GM04504 (cell line): ENCODE measurements around the gene DYNLL2.
"Not testable (repeated sequence)": the region's sequence is repeated elsewhere in the genome, so short reads cannot be mapped to it uniquely, and the experiment has no call there.

Experiments
- DNase-seq: peaks from one replicate; pipeline ENCODE4 v3.0.0-alpha.2; 2012; ENCODE audit warnings: low read depth

DYNLL2 gene

GRCh38 chr17:58101898-58102297 is 18.7 kb downstream of the DYNLL2 start:
- not testable (repeated sequence) for DNase-seq

GRCh38 chr17:58105093-58105492 is 21.9 kb downstream of the DYNLL2 start:
- no peak for DNase-seq

- DNase-seq: no peak
Observed at GRCh38 chr17:58107306-58107705, 24.1 kb downstream of the DYNLL2 start.

DNA sequence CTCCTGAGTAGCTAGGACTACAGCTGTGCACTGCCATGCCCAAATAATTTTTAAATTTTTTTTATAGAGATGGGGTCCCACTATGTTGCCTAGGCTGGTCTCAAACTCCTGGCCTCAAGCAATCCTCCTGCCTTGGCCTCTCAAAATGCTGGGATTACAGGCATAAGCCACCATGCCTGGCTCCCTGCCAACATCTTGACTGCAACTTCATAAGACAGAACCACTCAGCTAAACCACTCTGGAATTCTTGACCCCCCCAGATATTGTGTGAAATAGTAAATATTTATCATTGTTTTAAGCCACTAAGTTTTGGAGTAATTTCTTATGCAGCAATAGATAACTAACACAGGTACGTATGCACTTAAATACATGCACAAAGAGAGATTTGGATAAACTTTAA is 26.0 kb downstream of the DYNLL2 start:
- no peak for DNase-seq

GRCh38 chr17:58110012-58110411 is 26.8 kb downstream of the DYNLL2 start:
- DNase-seq: no peak

GRCh38 chr17:58111676-58112075 is 28.5 kb downstream of the DYNLL2 start:
- DNase-seq: no peak

- peak; percentile 36 for DNase-seq
Observed at GRCh38 chr17:58112970-58113631, 29.9 kb downstream of the DYNLL2 start.

GRCh38 chr17:58113947-58114346 is 30.7 kb downstream of the DYNLL2 start:
- DNase-seq: no peak

DNA sequence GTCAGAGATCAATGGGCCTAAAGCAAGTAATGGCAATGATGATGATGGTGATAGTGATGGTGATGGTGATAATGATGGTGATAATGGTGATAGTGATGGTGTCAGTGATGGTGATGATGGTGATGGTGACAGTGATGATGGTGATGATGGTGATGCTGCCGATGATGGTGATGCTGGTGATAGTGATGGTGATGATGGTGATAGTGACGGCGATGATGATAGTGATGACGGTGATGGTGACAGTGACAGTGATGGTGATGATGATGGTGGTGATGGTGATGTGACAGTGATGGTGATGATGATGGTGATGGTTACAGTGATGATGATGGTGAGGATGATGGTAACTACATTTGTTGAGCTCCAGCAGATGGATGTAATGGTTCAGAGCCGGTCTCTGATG is 34.2 kb downstream of the DYNLL2 start:
- no peak for DNase-seq

DNA sequence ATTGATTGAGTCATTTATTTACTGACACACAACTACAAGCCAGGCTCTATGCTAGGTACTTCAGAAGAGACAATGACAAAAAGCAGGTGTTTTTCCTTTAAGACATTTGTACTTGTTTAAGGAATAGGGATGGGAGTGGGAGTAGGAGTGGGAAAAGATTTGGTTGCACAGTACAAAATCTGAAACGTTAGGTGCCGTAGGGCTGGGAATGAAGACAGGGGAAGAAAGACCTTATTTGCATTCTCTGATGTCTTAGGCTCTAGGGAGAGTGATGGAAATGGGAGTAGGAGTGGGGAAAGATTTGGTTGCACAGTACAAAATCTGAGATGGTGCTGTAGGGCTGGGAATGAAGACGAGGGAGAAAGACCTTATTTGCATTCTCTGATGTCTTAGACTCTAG is 36.3 kb downstream of the DYNLL2 start:
- DNase-seq: no peak

DNA sequence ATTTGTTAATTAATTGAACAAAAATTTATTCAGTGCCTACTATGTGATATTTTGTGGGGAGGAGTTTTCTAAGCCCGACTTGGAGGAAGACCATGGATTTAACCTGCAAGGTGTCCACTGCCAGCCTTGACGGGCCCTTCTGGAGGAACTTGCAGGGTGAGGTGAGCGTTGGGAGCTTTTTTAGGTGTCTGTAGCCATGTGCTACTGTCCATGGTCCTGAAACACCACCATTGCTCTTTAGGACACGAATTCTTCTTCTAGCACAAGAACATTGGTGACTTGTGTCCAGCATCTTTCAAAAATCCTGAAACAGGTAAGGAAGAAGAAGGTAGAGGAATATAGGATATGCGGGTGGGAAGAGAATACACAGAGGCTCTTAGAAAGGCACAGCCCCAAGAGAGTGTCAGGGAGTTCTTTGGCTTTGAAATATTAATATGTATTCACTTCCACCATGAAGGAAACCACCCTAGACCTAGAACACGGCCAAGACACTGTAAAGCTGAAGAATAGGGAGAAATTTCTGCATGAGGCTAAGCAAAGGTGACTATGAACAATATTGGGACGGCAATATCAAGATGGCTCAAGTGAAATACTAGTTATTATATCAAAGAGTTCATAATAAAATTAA is 37.1 kb downstream of the DYNLL2 start:
- peak; percentile 25 for DNase-seq

- DNase-seq: peak; percentile 12
Observed at GRCh38 chr17:58121925-58122324, 38.7 kb downstream of the DYNLL2 start.

DNA sequence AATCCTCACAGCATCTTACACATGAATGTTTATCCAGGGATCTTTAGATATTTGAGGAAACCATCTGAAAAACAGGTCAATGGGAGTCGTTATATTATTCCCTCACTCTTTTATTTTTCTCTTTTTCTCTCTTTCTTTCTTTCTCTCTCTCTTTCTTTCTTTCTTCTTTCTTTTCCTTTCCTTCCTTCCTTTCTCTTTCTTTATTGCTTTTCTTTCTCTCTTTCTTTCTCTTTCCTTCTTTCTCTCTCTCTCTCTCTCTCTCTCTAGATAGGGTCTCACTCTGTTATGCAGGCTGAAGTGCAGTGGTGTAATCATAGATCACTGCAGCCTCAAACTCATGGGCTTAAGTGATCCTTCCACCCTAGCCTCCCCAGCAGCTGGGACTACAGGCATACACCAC is 44.6 kb downstream of the DYNLL2 start:
- DNase-seq: no peak

DNA sequence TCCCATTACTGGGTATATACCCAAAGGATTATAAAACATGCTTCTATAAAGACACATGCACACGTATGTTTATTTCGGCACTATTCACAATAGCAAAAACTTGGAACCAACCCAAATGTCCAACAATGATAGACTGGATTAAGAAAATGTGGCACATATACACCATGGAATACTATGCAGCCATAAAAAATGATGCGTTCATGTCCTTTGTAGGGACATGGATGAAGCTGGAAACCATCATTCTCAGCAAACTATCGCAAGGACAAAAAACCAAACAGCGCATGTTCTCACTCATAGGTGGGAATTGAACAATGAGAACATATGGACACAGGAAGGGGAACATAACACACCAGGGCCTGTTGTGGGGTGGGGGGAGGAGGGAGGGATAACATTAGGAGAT is 49.5 kb downstream of the DYNLL2 start:
- not testable (repeated sequence) for DNase-seq

- DNase-seq: no peak
Observed at GRCh38 chr17:58136669-58137279, 53.6 kb downstream of the DYNLL2 start.

DNA sequence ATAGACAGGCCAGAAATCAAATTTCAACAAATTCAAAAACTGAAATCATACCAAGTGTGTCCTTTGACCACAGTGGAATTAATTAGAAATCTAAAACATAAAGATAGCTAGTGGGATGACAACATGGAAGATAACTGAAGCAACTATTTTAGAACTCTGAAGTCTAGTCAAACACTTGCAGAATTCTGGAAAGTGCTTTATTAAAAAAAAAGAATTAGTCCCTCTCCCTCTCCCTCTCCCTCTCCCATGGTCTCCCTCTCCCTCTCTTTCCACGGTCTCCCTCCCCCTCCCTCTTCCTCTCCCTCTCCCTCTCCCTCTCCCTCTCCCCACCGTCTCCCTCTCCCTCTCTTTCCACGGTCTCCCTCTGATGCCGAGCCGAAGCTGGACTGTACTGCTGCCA is 58.3 kb downstream of the DYNLL2 start:
- no peak for DNase-seq

DNA sequence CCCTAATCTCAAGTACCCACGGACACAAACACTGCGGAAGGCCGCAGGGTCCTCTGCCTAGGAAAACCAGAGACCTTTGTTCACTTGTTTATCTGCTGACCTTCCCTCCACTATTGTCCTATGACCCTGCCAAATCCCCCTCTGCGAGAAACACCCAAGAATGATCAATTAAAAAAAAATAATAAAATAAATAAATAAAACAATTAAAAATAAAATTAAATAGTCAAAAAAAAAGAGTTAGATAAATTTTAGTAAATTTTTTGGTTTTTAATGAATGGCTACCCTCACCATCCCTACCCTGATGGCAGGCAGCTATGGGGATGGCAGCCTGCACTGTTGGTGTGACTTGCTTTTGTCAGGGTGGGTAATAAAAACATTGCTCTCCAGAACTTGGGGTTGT is 60.1 kb downstream of the DYNLL2 start:
- DNase-seq: not testable (repeated sequence)

GRCh38 chr17:58144801-58145200 is 61.6 kb downstream of the DYNLL2 start:
- DNase-seq: no peak
